GM19467 (cell line): ENCODE results near the gene DKK2.

Experiments used
- ATAC-seq: cut with Tn5 transposase; IDR thresholded peaks from one replicate; pipeline ENCODE4 v1.9.1; 2021; ENCODE audit warnings: mild to moderate bottlenecking, moderate library complexity; ENCODE audit not compliant: unreplicated experiment

DKK2 gene

DNA sequence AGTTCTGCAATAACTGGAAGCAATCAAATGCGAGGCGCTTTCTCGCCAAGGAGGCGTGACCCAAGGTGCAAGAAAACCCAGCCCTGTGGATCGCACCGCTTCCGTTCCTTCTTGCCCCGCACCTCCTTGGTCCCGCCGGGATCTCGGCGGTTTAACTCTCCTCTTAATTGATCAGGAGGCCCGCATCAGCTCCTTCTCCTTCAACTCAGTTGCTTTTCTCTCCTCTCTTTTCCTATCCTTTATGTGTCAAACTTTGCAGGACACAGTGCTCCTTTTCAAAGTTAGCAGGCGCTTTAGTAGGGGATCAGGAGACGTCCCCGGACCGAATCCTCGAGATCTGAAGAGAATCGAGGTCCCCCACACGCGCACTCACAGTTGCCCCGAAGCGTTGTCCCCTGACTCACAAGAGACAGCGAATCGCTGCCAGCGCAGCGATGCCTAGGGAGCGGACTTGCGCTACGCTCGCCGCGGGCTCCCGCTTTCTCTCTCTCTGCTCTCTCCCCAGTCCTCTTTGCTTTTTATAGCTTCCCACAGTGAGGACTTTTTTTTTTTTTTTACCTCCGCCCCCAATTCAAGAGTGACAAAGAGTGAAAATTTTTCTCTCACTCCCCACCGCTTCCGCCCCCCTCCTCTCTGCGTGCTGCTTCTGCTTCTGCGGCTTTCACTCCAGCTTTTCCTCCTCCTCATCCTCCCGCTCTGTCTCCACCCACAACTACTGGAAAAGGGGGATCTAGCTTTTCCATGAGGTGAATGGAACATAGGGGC is at the start of gene DKK2:
Gene DKK2, minus strand, starts transcription at position 495 of the 765 bp plus-strand sequence. CDS start 722 bp downstream, outside the sequence.
- ATAC-seq = no peak

- no peak for ATAC-seq
These were observed 41.1 kb upstream of the DKK2 start for GRCh38 chr4:107077192-107077591.

DNA sequence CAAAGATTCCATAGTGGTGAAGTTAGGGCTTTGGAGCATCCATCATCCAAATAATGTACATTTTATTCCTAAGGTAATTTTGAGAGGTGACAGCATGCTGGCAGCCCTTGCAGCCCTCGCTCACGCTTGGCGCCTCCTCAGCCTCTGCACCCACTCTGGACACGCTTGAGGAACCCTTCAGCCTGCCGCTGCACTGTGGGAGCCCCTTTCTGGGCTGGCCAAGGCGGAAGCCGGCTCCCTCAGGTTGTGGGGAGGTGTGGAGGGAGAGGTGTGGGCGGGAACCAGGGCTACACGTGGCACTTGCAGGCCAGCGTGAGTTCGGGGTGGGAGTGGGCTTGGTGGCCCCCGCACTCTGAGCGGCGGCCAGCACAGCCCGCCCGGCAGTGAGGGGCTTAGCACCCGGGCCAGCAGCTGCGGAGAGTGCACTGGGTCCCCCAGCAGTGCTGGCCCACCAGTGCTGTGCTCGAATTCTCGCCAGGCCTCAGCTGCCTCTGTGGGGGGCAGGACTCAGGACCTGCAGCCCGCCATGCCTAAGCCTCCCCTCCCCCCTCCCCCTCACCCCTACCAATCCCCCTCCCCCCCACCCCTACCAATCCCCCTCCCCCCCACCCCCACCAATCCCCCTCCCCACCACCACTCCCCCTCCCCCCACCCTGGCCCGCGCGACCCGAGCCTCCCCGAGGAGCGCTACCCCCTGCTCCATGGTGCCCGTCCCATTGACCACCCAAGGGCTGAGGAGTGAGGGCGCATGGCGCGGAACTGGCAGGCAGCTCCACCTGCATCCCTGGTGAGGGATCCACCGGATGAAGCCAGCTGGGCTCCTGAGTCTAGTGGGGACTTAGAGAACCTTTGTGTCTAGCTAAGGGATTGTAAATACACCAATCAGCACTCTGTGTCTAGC is 37.0 kb upstream of the DKK2 start:
- no peak for ATAC-seq

- no peak for ATAC-seq
These were observed 35.0 kb upstream of the DKK2 start for GRCh38 chr4:107071108-107071507.

DNA sequence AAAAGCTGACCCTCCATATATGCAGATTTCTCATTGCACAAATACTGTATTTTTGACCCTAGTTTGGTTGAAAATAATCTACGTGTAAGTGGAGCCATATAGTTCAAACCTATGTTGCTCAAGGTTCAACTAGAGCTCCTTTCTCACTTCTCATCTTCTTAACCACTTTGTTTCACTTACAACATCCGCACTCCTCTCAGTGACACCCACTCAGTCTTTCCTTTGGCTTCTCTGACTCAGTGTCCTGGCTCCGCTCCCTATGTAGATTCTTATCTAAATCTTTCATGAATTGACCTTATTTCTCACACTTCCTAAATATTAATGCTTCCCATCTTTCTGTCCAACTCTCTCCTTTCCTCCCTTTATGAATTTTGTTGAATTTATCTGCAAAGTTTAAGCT is 32.9 kb upstream of the DKK2 start:
- no peak for ATAC-seq

DNA sequence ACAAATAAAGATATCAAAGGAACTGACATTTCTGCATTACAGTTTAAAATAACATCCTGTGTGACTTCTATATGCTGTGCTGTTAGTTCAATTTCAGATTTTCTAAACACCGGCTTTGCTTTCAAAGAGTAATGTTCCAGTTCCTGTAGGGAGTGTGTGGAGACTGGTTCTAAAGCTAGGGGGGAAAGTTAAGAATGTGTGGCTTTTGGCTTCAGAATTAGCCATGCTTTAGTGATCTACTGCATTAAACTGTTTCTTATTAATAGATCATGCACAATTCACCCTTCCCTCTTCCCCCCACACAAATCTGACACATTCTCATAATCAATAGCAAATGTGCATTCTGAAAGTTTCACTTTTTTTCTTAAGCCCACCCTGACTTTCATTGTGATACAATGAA is 32.0 kb upstream of the DKK2 start:
- ATAC-seq = no peak

GRCh38 chr4:107066621-107067020 is 30.5 kb upstream of the DKK2 start:
- ATAC-seq = no peak

DNA sequence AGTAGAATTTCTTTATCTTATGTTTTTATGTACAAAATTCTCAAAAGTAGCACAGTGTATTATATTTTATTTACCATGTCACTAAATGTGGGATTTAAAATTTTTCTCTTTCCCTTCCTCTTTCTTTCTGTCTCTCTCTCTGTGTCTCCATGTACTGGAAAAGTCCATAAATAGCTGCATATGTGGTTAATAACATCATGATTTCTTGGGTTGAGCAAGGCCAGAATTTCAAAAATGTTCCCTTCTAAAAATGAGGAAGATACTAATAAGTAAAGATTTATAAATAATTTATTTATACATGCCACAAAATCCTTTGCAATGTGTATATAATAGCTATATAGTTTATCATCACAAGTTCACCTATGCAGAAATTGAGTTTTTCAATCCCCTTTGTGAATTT is 29.1 kb upstream of the DKK2 start:
- no peak for ATAC-seq

- ATAC-seq = no peak
These were observed 24.3 kb upstream of the DKK2 start for GRCh38 chr4:107060388-107060787.

GRCh38 chr4:107058828-107059227 is 22.7 kb upstream of the DKK2 start:
- no peak for ATAC-seq

- ATAC-seq = no peak
These were observed 14.5 kb upstream of the DKK2 start for GRCh38 chr4:107050525-107051135.

- ATAC-seq = no peak
These were observed 10.1 kb upstream of the DKK2 start for GRCh38 chr4:107046261-107046660.

DNA sequence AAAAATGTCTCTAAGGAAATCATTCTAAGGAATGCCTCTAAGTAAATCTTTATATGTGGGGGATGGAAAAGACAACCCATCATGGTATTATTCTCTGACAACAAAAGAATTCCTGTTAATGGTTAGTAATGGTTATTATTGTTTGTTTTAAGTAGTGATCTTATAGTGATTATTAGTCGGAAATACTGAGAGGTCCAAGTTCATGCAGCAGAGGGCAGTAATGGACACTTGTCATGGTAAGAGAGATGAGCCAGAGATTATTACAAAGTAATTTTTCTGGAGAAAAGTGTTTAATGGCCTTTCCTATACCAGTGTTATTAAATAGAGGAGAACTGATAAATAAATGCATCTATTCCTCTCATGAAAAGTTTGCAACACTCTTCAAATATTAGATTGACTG is 8.1 kb upstream of the DKK2 start:
- no peak for ATAC-seq

DNA sequence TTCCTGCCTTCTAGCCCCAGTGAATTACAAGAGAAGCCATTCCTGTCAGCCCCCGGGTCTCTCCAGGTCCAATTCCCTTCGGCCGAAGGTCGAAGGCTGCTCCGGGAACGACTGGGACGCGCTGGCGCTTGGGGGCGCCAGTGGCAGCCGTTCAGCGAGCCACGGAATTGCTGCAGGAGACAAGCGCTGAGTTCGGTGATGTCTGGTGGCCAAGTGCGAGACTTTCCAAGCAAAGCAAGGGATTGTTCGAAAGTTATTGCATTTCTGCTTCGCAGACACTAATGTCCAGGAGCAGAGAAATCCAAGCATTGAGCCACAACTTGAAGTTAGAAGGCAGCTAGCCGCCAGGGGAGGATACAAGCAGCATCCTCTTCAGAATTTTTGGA is 1.1 kb upstream of the DKK2 start:
- ATAC-seq = no peak

GRCh38 chr4:107036584-107037198 is 578 bp upstream of the DKK2 start:
- ATAC-seq = no peak

GRCh38 chr4:107034996-107035818 is 906 bp downstream of the DKK2 start:
- no peak for ATAC-seq

GRCh38 chr4:107034091-107034995 is 1.8 kb downstream of the DKK2 start:
- ATAC-seq = no peak

DNA sequence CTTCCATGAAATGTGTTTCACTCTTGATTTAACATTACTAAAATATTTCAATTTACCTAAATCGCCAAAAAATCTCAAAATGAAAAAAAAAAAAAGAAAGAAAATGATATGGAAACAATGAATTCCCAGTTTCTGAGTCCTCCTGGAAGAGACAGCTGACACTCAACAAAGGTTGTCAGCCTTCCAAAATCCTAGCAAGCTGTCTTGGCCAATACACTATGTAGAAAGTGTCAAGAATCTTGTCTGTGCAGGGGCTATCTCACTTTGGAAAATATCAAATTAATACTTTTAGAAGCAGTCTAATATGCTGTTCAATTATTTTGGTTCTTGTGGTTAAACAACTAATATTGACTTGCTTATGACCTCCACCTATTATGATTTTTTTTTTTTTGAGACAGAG is 8.7 kb downstream of the DKK2 start:
- ATAC-seq = no peak

- no peak for ATAC-seq
These were observed 17.8 kb downstream of the DKK2 start for GRCh38 chr4:107018344-107018735.
